GM12892 (cell line): ENCODE results near the gene SIGLECL1.

Experiments
- POLR2A ChIP-seq: IDR thresholded peaks from 2 replicates; pipeline ENCODE4 v1.6.1; 2011; ENCODE audit warnings: low read depth, low read length, control low read depth
- POLR2AphosphoS5 ChIP-seq: IDR thresholded peaks from 2 replicates; pipeline ENCODE4 v1.6.1; 2011; ENCODE audit warnings: low read depth, low read length, control low read depth

GRCh38 chr19:51253088-51253806, 2.4 kb downstream of the SIGLECL1 start:
- TF ChIP-seq POLR2A = no peak
- TF ChIP-seq POLR2AphosphoS5 = no peak
